Renal cortex interstitium (tissue), 15 donors: ENCODE measurements around the gene DHX34. TPM values are rescaled to one million over a fixed set of nuclear protein-coding genes. Genes with fewer than 3 reads are reported as not detected.
"Not testable (repeated sequence)": the region's sequence is repeated elsewhere in the genome, so short reads cannot be mapped to it uniquely, and the experiment has no call there.

Experiments used
- DNase-seq, 11 donors: peaks; one replicate each; pipeline ENCODE4 v3.0.0-alpha.2; 2013; ENCODE audit warnings: low read depth in 9 of 11, low spot score in 4 of 11; ENCODE audit errors: extremely low read depth in 1 of 11
- long read RNA-seq, 16 experiments: transcript quantifications; one replicate each; lab custom pipeline, GENCODE V29; 2026
- polyA plus RNA-seq, 3 donors: library from polyadenylated mRNA; unstranded; fragments of 120-200 nt; gene quantifications; one replicate each; pipeline ENCODE4 v1.2.1, GENCODE V29; 2013; ENCODE audit not compliant: insufficient read length in 3 of 3

DHX34 gene
- polyA plus RNA-seq = 10 to 100 TPM; 10.1 to 18.9 (median 17.8) TPM
- long read RNA-seq, donor 1 = 0 reads
- long read RNA-seq, donor 2 = 0 reads
- long read RNA-seq, donor 3 = 0 reads
- long read RNA-seq, donor 4, partial matches to known transcripts = 5 of 5 reads
- long read RNA-seq, donor 4, other reads (novel, unspliced or antisense) = 0 of 5 reads
- long read RNA-seq, donor 5, full-length matches to known transcripts = 2 of 2 reads
- long read RNA-seq, donor 5, partial matches to known transcripts = 0 of 2 reads
- long read RNA-seq, donor 5, other reads (novel, unspliced or antisense) = 0 of 2 reads
- long read RNA-seq, donor 6 = 0 reads
- long read RNA-seq, donor 7 = 0 reads
- long read RNA-seq, donor 8, partial matches to known transcripts = 13 of 13 reads
- long read RNA-seq, donor 8, other reads (novel, unspliced or antisense) = 0 of 13 reads
- long read RNA-seq, donor 9 = 0 reads
- long read RNA-seq, donor 10, partial matches to known transcripts = 5 of 5 reads
- long read RNA-seq, donor 10, other reads (novel, unspliced or antisense) = 0 of 5 reads
- long read RNA-seq, donor 11 = 0 reads
- long read RNA-seq, donor 12 = 0 reads
- long read RNA-seq, donor 13 = 0 reads
- long read RNA-seq, donor 14 = 0 reads
- long read RNA-seq, donor 15 = 0 reads
- long read RNA-seq, donor 16, full-length matches to known transcripts = 1 of 12 reads
- long read RNA-seq, donor 16, partial matches to known transcripts = 11 of 12 reads
- long read RNA-seq, donor 16, other reads (novel, unspliced or antisense) = 0 of 12 reads

GRCh38 chr19:47348819-47349795 is at the start of gene DHX34:
Gene DHX34 (plus strand): TSS chr19:47349315. CDS start chr19:47353031, 3,716 bp downstream.
- DNase-seq = peak; percentile 94 to 98 (median 97)

- not testable (repeated sequence) for DNase-seq
Observed at GRCh38 chr19:47300867-47301266, 48.2 kb upstream of the DHX34 start.

GRCh38 chr19:47302249-47302648 is 46.9 kb upstream of the DHX34 start:
- no peak for DNase-seq

GRCh38 chr19:47303966-47304365 is 45.1 kb upstream of the DHX34 start:
- DNase-seq = no peak

- DNase-seq = peak in 3 of 11 donors; percentile 17 to 49 (median 21)
Observed at GRCh38 chr19:47305309-47305751, 43.8 kb upstream of the DHX34 start.

- DNase-seq = no peak
Observed at GRCh38 chr19:47306303-47306702, 42.8 kb upstream of the DHX34 start.

- DNase-seq = no peak
Observed at GRCh38 chr19:47309038-47309437, 40.1 kb upstream of the DHX34 start.

- no peak for DNase-seq
Observed at GRCh38 chr19:47309608-47310007, 39.5 kb upstream of the DHX34 start, which contains the start of gene C5AR1. Gene C5AR1 (plus strand): TSS chr19:47309861. CDS start chr19:47309896, 35 bp downstream.

- no peak for DNase-seq
Observed at GRCh38 chr19:47310323-47310722, 38.8 kb upstream of the DHX34 start.

- DNase-seq = no peak
Observed at GRCh38 chr19:47310819-47311218, 38.3 kb upstream of the DHX34 start.

GRCh38 chr19:47312366-47313006 is 36.6 kb upstream of the DHX34 start:
- no peak for DNase-seq

- no peak for DNase-seq
Observed at GRCh38 chr19:47313754-47314295, 35.3 kb upstream of the DHX34 start.

- DNase-seq = no peak
Observed at GRCh38 chr19:47315125-47315821, 33.8 kb upstream of the DHX34 start.

- DNase-seq = no peak
Observed at GRCh38 chr19:47316513-47316912, 32.6 kb upstream of the DHX34 start.

- DNase-seq = no peak
Observed at GRCh38 chr19:47319923-47320871, 28.9 kb upstream of the DHX34 start.

- DNase-seq = no peak
Observed at GRCh38 chr19:47321630-47322029, 27.5 kb upstream of the DHX34 start.
